B cell (primary cell): Measurements from ENCODE around the gene RABEP2. TPM values are rescaled to one million over a fixed set of nuclear protein-coding genes. Genes with fewer than 3 reads are reported as not detected.

ENCODE experiments used
- ATAC-seq: fragments of 200-7000 bp; cut with Tn5 transposase; one replicate; pipeline ENCODE4 v1.10.0; 2021; ENCODE audit warnings: low read depth, mild to moderate bottlenecking, moderate number of reproducible peaks, moderate library complexity
- CTCF ChIA-PET: fragments of 350-600 bp; sonication (Branson Sonifier 250); formaldehyde crosslinking; loops from one replicate; lab custom pipeline; 2021; ENCODE audit warnings: antibody characterized with exemption, inconsistent platforms; lab: Charles Lee
- POLR2A ChIA-PET: fragments of 350-600 bp; sonication (Branson Sonifier 250); formaldehyde crosslinking; loops from one replicate; lab custom pipeline; 2021; ENCODE audit warnings: antibody characterized with exemption; lab: Charles Lee
- DNase-seq: peaks from one replicate; pipeline ENCODE4 v3.0.0; 2013
- H2AFZ ChIP-seq: 2 replicates; pipeline ENCODE4 v1.6.1; 2012; ENCODE audit warnings: mild to moderate bottlenecking, low read depth, low read length; ENCODE audit not compliant: insufficient read depth, poor library complexity, severe bottlenecking
- H3K27ac ChIP-seq, 2 donors: 1 replicate in 1 of 2; 2 replicates in 1 of 2; pipeline ENCODE4 v1.5.1; 2012 to 2013; ENCODE audit warnings: low read length in 2 of 2, mild to moderate bottlenecking in 2 of 2, moderate library complexity in 1 of 2
- H3K27me3 ChIP-seq, 4 experiments: fragments of 200-600 bp in 1 of 4; sonication (generic) in 1 of 4; replicated peaks in 1 of 4; 1 replicate in 2 of 4; 2 replicates in 2 of 4; pipeline versions ENCODE4 v1.6.1 to v1.7.0; 2013 to 2016; ENCODE audit warnings: low read length in 3 of 4, mild to moderate bottlenecking in 2 of 4, mixed read lengths in 1 of 4, moderate library complexity in 1 of 4; ENCODE audit not compliant: insufficient read depth in 4 of 4, control insufficient read depth in 3 of 4; ENCODE audit errors: control extremely low read depth in 1 of 4
- H3K36me3 ChIP-seq, 2 experiments: replicated peaks in 1 of 2; 1 replicate in 1 of 2; 2 replicates in 1 of 2; pipeline versions ENCODE4 v1.6.1 to v1.7.1; 2013; ENCODE audit warnings: low read length in 1 of 2; ENCODE audit not compliant: insufficient read depth in 2 of 2, control insufficient read depth in 1 of 2; ENCODE audit errors: control extremely low read depth in 1 of 2, extremely low read depth in 1 of 2
- H3K4me1 ChIP-seq, 2 donors: fragments of 200-600 bp in 1 of 2; sonication (generic) in 1 of 2; 1 replicate in 1 of 2; 2 replicates in 1 of 2; pipeline versions ENCODE4 v1.5.1 to v1.6.1; 2013 to 2017; ENCODE audit warnings: low read length in 2 of 2; ENCODE audit not compliant: control insufficient read depth in 2 of 2, insufficient read depth in 2 of 2
- H3K4me2 ChIP-seq: replicated peaks from 2 replicates; pipeline ENCODE3; 2012; ENCODE audit warnings: mild to moderate bottlenecking, low read depth, low read length; ENCODE audit not compliant: poor library complexity, severe bottlenecking
- H3K4me3 ChIP-seq, 5 experiments: fragments of 200-600 bp in 1 of 5; sonication (generic) in 1 of 5; 1 replicate in 3 of 5; 2 replicates in 2 of 5; pipeline versions ENCODE4 v1.5.1 to v1.7.0; 2011 to 2016; ENCODE audit warnings: low read length in 4 of 5, mild to moderate bottlenecking in 4 of 5, low read depth in 2 of 5, control low read depth in 1 of 5, moderate library complexity in 1 of 5; ENCODE audit not compliant: insufficient read depth in 1 of 5; ENCODE audit errors: control extremely low read depth in 1 of 5, extremely low read depth in 1 of 5
- H3K79me2 ChIP-seq: fragments of 200-600 bp; sonication (generic); one replicate; pipeline ENCODE4 v1.6.0; 2016; ENCODE audit warnings: low read length; ENCODE audit not compliant: control insufficient read depth, insufficient read depth
- H3K9ac ChIP-seq: fragments of 200-600 bp; sonication (generic); 2 replicates; pipeline ENCODE4 v1.6.1; 2017; ENCODE audit warnings: mild to moderate bottlenecking, low read length, moderate library complexity
- H3K9me3 ChIP-seq, 3 donors: one replicate each; pipeline versions ENCODE4 v1.6.1 to v1.7.1; 2013; ENCODE audit warnings: low read length in 2 of 3; ENCODE audit not compliant: control insufficient read depth in 2 of 3, insufficient read depth in 1 of 3; ENCODE audit errors: control extremely low read depth in 1 of 3
- H4K20me1 ChIP-seq: 2 replicates; pipeline ENCODE4 v1.6.0; 2012; ENCODE audit warnings: mild to moderate bottlenecking, low read length; ENCODE audit not compliant: insufficient read depth, control insufficient read depth, poor library complexity, severe bottlenecking
- H3K27ac Mint-ChIP-seq: one replicate; pipeline ENCODE4 v1.8.0; 2021; ENCODE audit warnings: mixed read lengths
- H3K27me3 Mint-ChIP-seq: one replicate; pipeline ENCODE4 v1.8.0; 2021; ENCODE audit warnings: mixed read lengths
- H3K4me1 Mint-ChIP-seq: one replicate; pipeline ENCODE4 v1.8.0; 2021; ENCODE audit warnings: mixed read lengths
- H3K4me3 Mint-ChIP-seq: one replicate; pipeline ENCODE4 v1.8.0; 2021; ENCODE audit warnings: mixed read lengths
- H3K9me3 Mint-ChIP-seq: one replicate; pipeline ENCODE4 v1.8.0; 2022; ENCODE audit warnings: mixed read lengths; ENCODE audit not compliant: insufficient read depth
- EZH2 ChIP-seq: IDR thresholded peaks from 2 replicates; pipeline ENCODE4 v1.6.1; 2012; ENCODE audit warnings: borderline replicate concordance, low read depth, mild to moderate bottlenecking, moderate library complexity, low read length; ENCODE audit not compliant: insufficient read depth, poor library complexity, severe bottlenecking
- WGBS: methylation state at CpG from one replicate; pipeline ENCODE4 v1.1.5; 2013; ENCODE audit warnings: missing lambda C conversion rate; ENCODE audit not compliant: insufficient coverage; 5-methylcytosine and 5-hydroxymethylcytosine counted together
- intact Hi-C: fragments of 100-400 bp; cut with micrococcal nuclease; formaldehyde crosslinking; loops from one replicate; pipeline ENCODE4 v1.10.0; 2022
- polyA plus RNA-seq: library from polyadenylated mRNA; depleted of rRNA; stranded (reverse); fragments of >200 nt; gene quantifications from 2 replicates; pipeline ENCODE4 v1.2.3, GENCODE V29; 2012
- total RNA-seq, 2 donors: library from RNA; stranded (reverse); fragments of 120-200 nt in 1 of 2; gene quantifications; 1 replicate in 1 of 2; 2 replicates in 1 of 2; pipeline versions ENCODE4 v1.2.3 to v1.2.4, GENCODE V29; 2013 to 2022
- TF ChIP-seq, protein P1 (sequence below): fragments of 200-600 bp; IDR thresholded peaks from one replicate; pipeline ENCODE4 v1.8.0; 2022; ENCODE audit warnings: antibody characterized with exemption, mild to moderate bottlenecking

Gene RABEP2
- total and polyA plus RNA-seq, 2 donors (not counting 1 experiment from before 2014, with no cell fraction given): 136 to 178 TPM

DNA sequence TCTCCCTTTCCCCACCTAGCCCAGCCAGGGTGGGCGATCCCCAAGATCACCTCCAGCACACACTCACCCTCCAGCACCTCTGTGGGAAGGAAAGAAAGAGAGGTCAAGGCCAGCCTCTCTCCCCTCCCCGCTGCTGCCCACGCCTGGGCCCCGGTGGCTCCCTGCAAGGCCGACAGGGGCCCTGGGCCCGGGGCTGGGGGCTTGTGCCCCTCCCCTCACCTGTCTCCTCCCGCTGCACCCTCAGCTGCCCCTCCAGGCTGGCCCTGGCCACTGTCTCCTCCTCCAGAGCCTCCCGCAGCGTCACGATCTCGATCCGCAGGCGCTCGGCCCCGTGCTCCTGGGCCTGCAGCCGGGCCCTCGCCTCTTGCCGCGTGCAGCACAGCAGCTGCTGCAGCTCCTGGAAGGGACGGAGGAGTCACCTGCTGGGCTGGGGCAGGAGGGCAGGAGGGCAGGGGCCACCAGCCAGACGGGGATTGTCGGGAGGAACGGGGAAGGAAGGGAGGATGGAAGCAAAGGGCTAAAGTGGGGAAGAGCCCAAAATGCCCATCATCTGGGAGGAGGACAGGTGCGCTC lies 19.2 kb downstream of the RABEP2 start:
- DNase-seq (no peak), ATAC-seq (no peak)
- ChIA-PET CTCF (no interaction called here), POLR2A (interaction anchor here (0.6 kb wide), 1 partner anchor 20 kb away, joined by 3 read pairs; no protein-coding TSS in a partner anchor)
- 95% methylated on average over 23 of the region's 24 CpGs for WGBS
- no peaks in the 10 kb centered on the region for H3K9me3 ChIP-seq
- peaks cover 13% of the 10 kb centered on the region for H4K20me1 ChIP-seq
- H3K27me3 ChIP-seq: no peaks in the 10 kb centered on the region
- H3K36me3 ChIP-seq: peaks cover 5 to 52% of the 10 kb centered on the region in 2 experiments
- no peak overlapping the region for H3K9ac ChIP-seq
- no peak overlapping the region for H3K4me3 ChIP-seq
- H3K27ac ChIP-seq: no peak overlapping the region
- peaks cover 6% of the 10 kb centered on the region for H3K79me2 ChIP-seq
- H3K4me1 ChIP-seq: peaks cover 21 to 32% of the 10 kb centered on the region in 2 donors
- Mint-ChIP-seq H3K9me3 (no peaks in the 10 kb centered on the region), H3K27ac (no peak overlapping the region), H3K4me3 (no peak overlapping the region), H3K27me3 (no peaks in the 10 kb centered on the region), H3K4me1 (peaks cover 25% of the 10 kb centered on the region)
- TF ChIP-seq EZH2: no peak
- TF ChIP-seq, protein P1, sequence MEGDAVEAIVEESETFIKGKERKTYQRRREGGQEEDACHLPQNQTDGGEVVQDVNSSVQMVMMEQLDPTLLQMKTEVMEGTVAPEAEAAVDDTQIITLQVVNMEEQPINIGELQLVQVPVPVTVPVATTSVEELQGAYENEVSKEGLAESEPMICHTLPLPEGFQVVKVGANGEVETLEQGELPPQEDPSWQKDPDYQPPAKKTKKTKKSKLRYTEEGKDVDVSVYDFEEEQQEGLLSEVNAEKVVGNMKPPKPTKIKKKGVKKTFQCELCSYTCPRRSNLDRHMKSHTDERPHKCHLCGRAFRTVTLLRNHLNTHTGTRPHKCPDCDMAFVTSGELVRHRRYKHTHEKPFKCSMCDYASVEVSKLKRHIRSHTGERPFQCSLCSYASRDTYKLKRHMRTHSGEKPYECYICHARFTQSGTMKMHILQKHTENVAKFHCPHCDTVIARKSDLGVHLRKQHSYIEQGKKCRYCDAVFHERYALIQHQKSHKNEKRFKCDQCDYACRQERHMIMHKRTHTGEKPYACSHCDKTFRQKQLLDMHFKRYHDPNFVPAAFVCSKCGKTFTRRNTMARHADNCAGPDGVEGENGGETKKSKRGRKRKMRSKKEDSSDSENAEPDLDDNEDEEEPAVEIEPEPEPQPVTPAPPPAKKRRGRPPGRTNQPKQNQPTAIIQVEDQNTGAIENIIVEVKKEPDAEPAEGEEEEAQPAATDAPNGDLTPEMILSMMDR: no peak
- no peak overlapping the region for H3K4me2 ChIP-seq
- intact Hi-C loops: no loop called here
- H2AFZ ChIP-seq: no peak overlapping the region

DNA sequence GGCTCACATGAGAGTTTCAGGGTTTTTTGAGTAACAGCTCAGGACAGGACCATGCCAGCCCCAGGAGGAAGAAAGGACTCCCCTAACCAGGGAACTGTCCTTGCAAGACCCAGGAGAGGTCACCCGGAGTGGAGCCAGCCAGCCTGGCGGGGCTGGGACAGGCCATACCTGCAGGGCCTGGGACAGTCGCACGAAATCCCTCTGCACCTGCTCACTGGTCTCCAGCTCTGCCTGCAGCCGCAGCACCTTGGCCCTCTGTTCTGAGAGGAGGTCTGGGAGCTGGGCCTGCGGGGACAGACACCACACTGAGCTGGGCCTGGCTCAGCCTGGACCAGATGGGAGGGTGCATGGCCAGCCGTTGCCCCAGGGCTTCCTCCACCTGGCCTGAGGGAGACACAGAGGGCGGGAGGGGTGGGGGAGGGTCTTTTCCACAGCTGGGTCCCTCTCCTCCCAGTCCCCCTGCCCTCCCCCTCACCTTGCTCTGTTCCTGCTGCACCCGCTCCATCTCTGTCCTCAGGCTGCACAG lies 19.7 kb downstream of the RABEP2 start:
- DNase-seq (no peak), ATAC-seq (no peak)
- peaks cover 13% of the 10 kb centered on the region for H4K20me1 ChIP-seq
- H3K27ac Mint-ChIP-seq: no peak overlapping the region
- TF ChIP-seq, protein P1: no peak
- TF ChIP-seq EZH2: no peak
- H3K4me3 ChIP-seq: no peak overlapping the region
- no peak overlapping the region for H3K4me2 ChIP-seq
- no peak overlapping the region for H2AFZ ChIP-seq
- H3K4me1 ChIP-seq: peaks cover 15 to 26% of the 10 kb centered on the region in 2 donors
- peaks cover 5 to 47% of the 10 kb centered on the region in 2 experiments for H3K36me3 ChIP-seq
- peaks cover 20% of the 10 kb centered on the region for H3K4me1 Mint-ChIP-seq
- intact Hi-C loops: no loop called here
- peaks cover 3% of the 10 kb centered on the region for H3K79me2 ChIP-seq
- H3K9me3 Mint-ChIP-seq: no peaks in the 10 kb centered on the region
- no peaks in the 10 kb centered on the region for H3K9me3 ChIP-seq
- ChIA-PET POLR2A (no interaction called here), CTCF (no interaction called here)
- no peak overlapping the region for H3K4me3 Mint-ChIP-seq
- WGBS: 98% methylated on average over 6 of the region's 9 CpGs
- no peak overlapping the region for H3K9ac ChIP-seq
- H3K27me3 Mint-ChIP-seq: no peaks in the 10 kb centered on the region
- H3K27ac ChIP-seq: no peak overlapping the region
- no peaks in the 10 kb centered on the region for H3K27me3 ChIP-seq
